ENCODE measurements around the gene RPRD2. TPM values are rescaled to one million over a fixed set of nuclear protein-coding genes. Genes with fewer than 3 reads are reported as not detected.

The RPRD2 gene
- total RNA-seq, 3 donors from 2014 or later (not counting 1 experiment from before 2014, with no cell fraction given), result 30.3 to 38.8 (median 34.0) TPM

- Mint-ChIP-seq H3K27me3 (ENCODE audit: low read depth in 2 of 2) (no peaks in the 10 kb centered on the region), H3K36me3 (peaks cover 8% of the 10 kb centered on the region), H3K4me3 (no peak overlapping the region), H3K9me3 (no peaks in the 10 kb centered on the region), H3K4me1 (peaks cover 0 to 5% of the 10 kb centered on the region in 2 donors), H3K27ac (peak overlapping the region in 1 of 2 donors; percentile 20)
- WGBS (ENCODE audit: insufficient coverage), result 58% methylated on average over 4 of the region's 4 CpGs
- DNase-seq (peak; percentile 45 to 87), ATAC-seq (peak; percentile 55 to 77 (median 74))
- intact Hi-C loops (cut with micrococcal nuclease), result loop anchor here (1.0 kb wide), 2 partner anchors 68 to 532 kb away; no protein-coding TSS in a partner anchor
- Histone ChIP-seq H3K27me3 (ENCODE audit: control insufficient read depth, insufficient read depth, low read length) (no peaks in the 10 kb centered on the region), H3K4me1 (ENCODE audit: control insufficient read depth, insufficient read depth, low read length) (no peaks in the 10 kb centered on the region), H3K36me3 (ENCODE audit: control insufficient read depth, insufficient read depth, low read length) (peaks cover 35% of the 10 kb centered on the region), H3K4me3 (ENCODE audit: low read length) (no peak overlapping the region), H3K27ac (ENCODE audit: low read length) (no peak overlapping the region), H3K9me3 (ENCODE audit: control insufficient read depth, insufficient read depth, low read length) (no peaks in the 10 kb centered on the region)
- TF ChIP-seq CTCF (IDR thresholded peaks at IDR 0.05), result peak; percentile 87
Observed at GRCh38 chr1:150464422-150464826, 100.5 kb downstream of the RPRD2 start.

GRCh38 chr1:150466964-150467363, 103.0 kb downstream of the RPRD2 start:
- no peak for ATAC-seq
- H3K36me3 Mint-ChIP-seq, result peaks cover 26% of the 10 kb centered on the region
- Histone ChIP-seq H3K9me3 (ENCODE audit: control insufficient read depth, insufficient read depth, low read length) (no peaks in the 10 kb centered on the region), H3K36me3 (ENCODE audit: control insufficient read depth, insufficient read depth, low read length) (peaks cover 48% of the 10 kb centered on the region), H3K27me3 (ENCODE audit: control insufficient read depth, insufficient read depth, low read length) (no peaks in the 10 kb centered on the region), H3K4me1 (ENCODE audit: control insufficient read depth, insufficient read depth, low read length) (no peaks in the 10 kb centered on the region), H3K27ac (ENCODE audit: low read length) (no peak overlapping the region), H3K4me3 (ENCODE audit: low read length) (no peak overlapping the region)
- DNase-seq, result no peak
- intact Hi-C loops (cut with micrococcal nuclease), result no loop called here
- no peaks in the 10 kb centered on the region for H3K27me3 Mint-ChIP-seq (ENCODE audit: low read depth in 2 of 2)
- H3K27ac Mint-ChIP-seq, result no peak overlapping the region
- H3K9me3 Mint-ChIP-seq, result no peaks in the 10 kb centered on the region
- TF ChIP-seq CTCF (IDR thresholded peaks at IDR 0.05), result no peak
- H3K4me1 Mint-ChIP-seq, result peaks cover 5% of the 10 kb centered on the region in 2 donors
- H3K4me3 Mint-ChIP-seq, result no peak overlapping the region

- peaks cover 28% of the 10 kb centered on the region for H3K36me3 Mint-ChIP-seq
- no peak overlapping the region for H3K4me3 ChIP-seq (ENCODE audit: low read length)
- WGBS (ENCODE audit: insufficient coverage), result no CpG with 5 or more reads among the region's 1 CpG
- no peaks in the 10 kb centered on the region for H3K27me3 ChIP-seq (ENCODE audit: control insufficient read depth, insufficient read depth, low read length)
- H3K9me3 Mint-ChIP-seq, result no peaks in the 10 kb centered on the region
- H3K9me3 ChIP-seq (ENCODE audit: control insufficient read depth, insufficient read depth, low read length), result no peaks in the 10 kb centered on the region
- TF ChIP-seq CTCF (IDR thresholded peaks at IDR 0.05), result no peak
- H3K36me3 ChIP-seq (ENCODE audit: control insufficient read depth, insufficient read depth, low read length), result peaks cover 61% of the 10 kb centered on the region
- no peak overlapping the region for H3K27ac Mint-ChIP-seq
- H3K4me1 ChIP-seq (ENCODE audit: control insufficient read depth, insufficient read depth, low read length), result no peaks in the 10 kb centered on the region
- no peak overlapping the region for H3K4me3 Mint-ChIP-seq
- H3K27me3 Mint-ChIP-seq (ENCODE audit: low read depth in 2 of 2), result no peaks in the 10 kb centered on the region
- no peak for DNase-seq
- ATAC-seq, result no peak
- H3K27ac ChIP-seq (ENCODE audit: low read length), result no peak overlapping the region
- intact Hi-C loops (cut with micrococcal nuclease), result no loop called here
- peaks cover 3 to 5% of the 10 kb centered on the region in 2 donors for H3K4me1 Mint-ChIP-seq
Observed at GRCh38 chr1:150469291-150469690, 105.3 kb downstream of the RPRD2 start.

GRCh38 chr1:150472601-150473200, 108.8 kb downstream of the RPRD2 start:
- Histone ChIP-seq H3K36me3 (ENCODE audit: control insufficient read depth, insufficient read depth, low read length) (peaks cover 47% of the 10 kb centered on the region), H3K9me3 (ENCODE audit: control insufficient read depth, insufficient read depth, low read length) (no peaks in the 10 kb centered on the region), H3K4me3 (ENCODE audit: low read length) (no peak overlapping the region), H3K27me3 (ENCODE audit: control insufficient read depth, insufficient read depth, low read length) (no peaks in the 10 kb centered on the region), H3K27ac (ENCODE audit: low read length) (no peak overlapping the region), H3K4me1 (ENCODE audit: control insufficient read depth, insufficient read depth, low read length) (no peaks in the 10 kb centered on the region)
- TF ChIP-seq CTCF (IDR thresholded peaks at IDR 0.05), result no peak
- H3K27me3 Mint-ChIP-seq (ENCODE audit: low read depth in 2 of 2), result no peaks in the 10 kb centered on the region
- H3K9me3 Mint-ChIP-seq, result no peaks in the 10 kb centered on the region
- peaks cover 19% of the 10 kb centered on the region for H3K36me3 Mint-ChIP-seq
- H3K4me1 Mint-ChIP-seq, result peaks cover 5 to 6% of the 10 kb centered on the region in 2 donors
- H3K27ac Mint-ChIP-seq, result no peak overlapping the region
- ATAC-seq, result no peak
- no peak overlapping the region for H3K4me3 Mint-ChIP-seq
- WGBS (ENCODE audit: insufficient coverage), result 100% methylated on average over 9 of the region's 10 CpGs
- no peak for DNase-seq
- intact Hi-C loops (cut with micrococcal nuclease), result no loop called here

All from natural killer cell (primary cell).